GM12878 (cell line): Measurements from ENCODE around the gene MRPL54. TPM values are rescaled to one million over a fixed set of nuclear protein-coding genes. Genes with fewer than 3 reads are reported as not detected.
A peak's percentile ranks its signal among the peaks of the same experiment; 100 is the strongest.

Experiments
- ATAC-seq: fragments of 200-7000 bp; cut with Tn5 transposase; 3 replicates; pipeline ENCODE4 v1.9.1; 2020; ENCODE audit warnings: mild to moderate bottlenecking, moderate library complexity
- Bru-seq: library from RNA; stranded (reverse); fragments of 400-500 nt; gene quantifications from one replicate; lab custom pipeline; 2021; lab: Mats Ljungman, UMichigan
- BruChase-seq, 2 experiments: library from RNA; stranded (reverse); fragments of 400-500 nt; gene quantifications; one replicate each; lab custom pipeline; 2021; lab: Mats Ljungman, UMichigan
- BruUV-seq: library from RNA; stranded (reverse); fragments of 400-500 nt; replicated peaks from 2 replicates; lab custom pipeline; 2021; lab: Mats Ljungman, UMichigan
- CTCF ChIA-PET: fragments of 300-600 bp; sonication (Branson Sonifier 250); formaldehyde crosslinking; extraction: SDS; loops from one replicate; lab custom pipeline; 2021; ENCODE audit warnings: inconsistent platforms; lab: Yijun Ruan, JAX
- POLR2A ChIA-PET: fragments of 350-600 bp; formaldehyde crosslinking; extraction: SDS; loops from one replicate; lab custom pipeline; 2021; ENCODE audit warnings: inconsistent platforms; lab: Charles Lee
- RAD21 ChIA-PET: fragments of 300-600 bp; sonication (Branson Sonifier 250); formaldehyde crosslinking; loops from one replicate; lab custom pipeline; 2023; ENCODE audit warnings: antibody characterized with exemption; ENCODE audit not compliant: unreplicated experiment; lab: Charles Lee
- SMC1A ChIA-PET: fragments of 300-600 bp; sonication (Branson Sonifier 250); formaldehyde crosslinking; loops from one replicate; lab custom pipeline; 2023; ENCODE audit not compliant: unreplicated experiment, uncharacterized antibody; lab: Charles Lee
- DNase-seq: peaks from one replicate; pipeline ENCODE4 v3.0.0-alpha.2; 2011; ENCODE audit warnings: low read depth, low spot score
- FAIRE-seq: peaks from 3 replicates; lab custom pipeline; 2011; peaks lifted over from hg19 to GRCh38; lab: Jason Lieb, UNC
- H2AFZ ChIP-seq: 2 replicates; pipeline ENCODE4 v1.6.0; 2011; ENCODE audit warnings: low read depth, low read length, control low read depth; ENCODE audit not compliant: control insufficient read depth
- H3K27ac ChIP-seq: 2 replicates; pipeline ENCODE4 v1.5.1; 2011; ENCODE audit warnings: control low read depth; ENCODE audit not compliant: control insufficient read depth, insufficient read depth
- H3K27me3 ChIP-seq, 2 experiments: replicated peaks in 1 of 2; 2 replicates each; pipeline versions ENCODE4 v1.6.0 to v1.6.1; 2011; ENCODE audit warnings: low read length in 1 of 2; ENCODE audit not compliant: control insufficient read depth in 2 of 2, insufficient read depth in 2 of 2
- H3K36me3 ChIP-seq, 2 experiments: 2 replicates each; pipeline ENCODE4 v1.5.1; 2011; ENCODE audit warnings: low read length in 1 of 2; ENCODE audit not compliant: control insufficient read depth in 2 of 2, insufficient read depth in 2 of 2
- H3K4me1 ChIP-seq: 2 replicates; pipeline ENCODE4 v1.6.1; 2011; ENCODE audit warnings: mild to moderate bottlenecking, low read length, moderate library complexity, mixed read lengths; ENCODE audit not compliant: control insufficient read depth, insufficient read depth
- H3K4me2 ChIP-seq: 2 replicates; pipeline ENCODE4 v1.6.0; 2011; ENCODE audit warnings: control low read depth; ENCODE audit not compliant: control insufficient read depth, insufficient read depth
- H3K4me3 ChIP-seq: fragments of 200-600 bp; sonication (generic); 2 replicates; pipeline ENCODE4 v1.5.1; 2016
- H3K79me2 ChIP-seq: 2 replicates; pipeline ENCODE4 v1.6.0; 2011; ENCODE audit warnings: low read length; ENCODE audit not compliant: control insufficient read depth, insufficient read depth
- H3K9ac ChIP-seq: 2 replicates; pipeline ENCODE4 v1.8.0; 2011; ENCODE audit warnings: low read length, control low read depth, mixed read lengths; ENCODE audit not compliant: control insufficient read depth, insufficient read depth
- H3K9me3 ChIP-seq: replicated peaks from 3 replicates; pipeline ENCODE4 v1.5.1; 2011; ENCODE audit warnings: mild to moderate bottlenecking, low read length; ENCODE audit not compliant: control insufficient read depth, insufficient read depth
- H4K20me1 ChIP-seq: 2 replicates; pipeline ENCODE4 v1.6.0; 2011; ENCODE audit not compliant: control insufficient read depth, insufficient read depth
- BCL3 ChIP-seq: IDR thresholded peaks from 2 replicates; pipeline ENCODE4 v1.6.1; 2011; ENCODE audit warnings: borderline replicate concordance, low read depth, mild to moderate bottlenecking, moderate library complexity, low read length; ENCODE audit not compliant: insufficient read depth, poor library complexity, severe bottlenecking
- BCLAF1 ChIP-seq: fragments of 450-650 bp; IDR thresholded peaks from 2 replicates; pipeline ENCODE4 v1.6.1; 2017; ENCODE audit warnings: antibody characterized with exemption, mild to moderate bottlenecking, moderate library complexity
- CBFB ChIP-seq: IDR thresholded peaks from 2 replicates; pipeline ENCODE4 v1.6.1; 2016; ENCODE audit warnings: antibody characterized with exemption, low read depth
- ESRRA ChIP-seq: IDR thresholded peaks from 2 replicates; pipeline ENCODE4 v1.6.1; 2012; ENCODE audit warnings: mild to moderate bottlenecking, low read length, improper control_type of control experiment
- POLR2AphosphoS5 ChIP-seq: IDR thresholded peaks from 2 replicates; pipeline ENCODE4 v1.6.1; 2011; ENCODE audit warnings: mild to moderate bottlenecking, low read length, inconsistent platforms
- RELB ChIP-seq: fragments of 450-650 bp; IDR thresholded peaks from 2 replicates; pipeline ENCODE4 v1.6.1; 2017; ENCODE audit warnings: low read depth, mild to moderate bottlenecking, moderate library complexity
- RUNX3 ChIP-seq: IDR thresholded peaks from 2 replicates; pipeline ENCODE4 v1.6.1; 2012; ENCODE audit warnings: low read length, inconsistent platforms
- TAF1 ChIP-seq: IDR thresholded peaks from 2 replicates; pipeline ENCODE4 v1.6.1; 2011; ENCODE audit warnings: mild to moderate bottlenecking, low read depth, low read length, borderline replicate concordance
- WGBS: methylation state at CpG from one replicate; pipeline ENCODE4 v1.1.6; 2016; ENCODE audit warnings: low lambda C conversion rate; ENCODE audit not compliant: insufficient replicate concordance, insufficient coverage; ENCODE audit errors: missing lambda C conversion rate; 5-methylcytosine and 5-hydroxymethylcytosine counted together
- in situ Hi-C: fragments of 300-500 bp; cut with MboI; formaldehyde crosslinking; loops from 9 replicates; pipeline ENCODE4 v1.14.3; 2018; ENCODE audit warnings: mixed read lengths
- intact Hi-C: fragments of 100-400 bp; cut with micrococcal nuclease; formaldehyde crosslinking; loops from one replicate; pipeline ENCODE4 v1.14.2; 2022; ENCODE audit not compliant: unreplicated experiment
- long read RNA-seq, 2 experiments: library from polyadenylated mRNA; unstranded; transcript quantifications; one replicate each; pipeline ENCODE4 v2.0.0, GENCODE V29; 2019 to 2020
- polyA minus RNA-seq, 3 experiments: library from RNA; depleted of rRNA, polyadenylated mRNA; stranded (reverse); fragments of >200 nt; gene quantifications; 2 replicates each; pipeline ENCODE4 v1.2.3, GENCODE V29; 2011
- polyA plus RNA-seq, 11 experiments: library from polyadenylated mRNA; depleted of rRNA in 4 of 11; unstranded in 6 of 11; stranded (reverse) in 5 of 11; fragments of >200 nt; fragmentation: Nextera tagmentation in 4 of 11; fragmentation: Illumina TruSeq in 1 of 11; extraction: Ambion mirVana in 4 of 11; extraction: Trizol in 1 of 11; gene quantifications; 1 replicate in 1 of 11; 2 replicates in 10 of 11; pipeline versions ENCODE4 v1.2.1 to v1.2.3, GENCODE V29; 2011 to 2016; ENCODE audit warnings: inconsistent platforms in 2 of 11, missing spikeins in 2 of 11, low read depth in 1 of 11
- total RNA-seq, 4 experiments: library from RNA; depleted of rRNA in 3 of 4; stranded (reverse); fragments of >200 nt in 3 of 4; fragmentation: Illumina TruSeq in 1 of 4; extraction: Trizol in 1 of 4; gene quantifications; 2 replicates each; pipeline versions ENCODE4 v1.2.1 to v1.2.3, GENCODE V29; 2013 to 2021

The MRPL54 gene
- 2.3 and 4.9 TPM in 2 replicates for total RNA-seq (2013; cell fraction: nucleolus; rRNA removed)
- total RNA-seq (2014; rRNA removed) (81.9 and 86.2 TPM in 2 replicates), total RNA-seq (2014; rRNA removed; fragmentation: Illumina TruSeq; extraction: Trizol) (73.2 and 77.4 TPM in 2 replicates), total RNA-seq (2021) (72.9 and 75.5 TPM in 2 replicates), polyA plus RNA-seq (2011; rRNA removed) (39.4 and 61.6 TPM in 2 replicates), polyA plus RNA-seq (2014; fragmentation: Illumina TruSeq; extraction: Trizol) (14.3 and 46.5 TPM in 2 replicates), polyA plus RNA-seq (2014; fragmentation: Nextera tagmentation; extraction: Ambion mirVana) (10 to 100 TPM in 1 of 2 experiments, 1 to 10 TPM in 1; 3.1 to 14.9 TPM), polyA plus RNA-seq (2014; rRNA removed) (78.3 and 107 TPM in 2 replicates), polyA plus RNA-seq (2016; fragmentation: Nextera tagmentation; extraction: Ambion mirVana) (10 to 100 TPM; 86.3 to 98.7 TPM), polyA minus RNA-seq (2011; rRNA and poly(A)+ RNA removed) (6.1 and 12.8 TPM in 2 replicates), Bru-seq, nascent RNA (percentile 65 among the genes with signal in this experiment), BruChase-seq, experiment 1, labeled RNA remaining after a 6-hour chase (percentile 74 among the genes with signal in this experiment), BruChase-seq, experiment 2, labeled RNA remaining after a 2-hour chase (percentile 68 among the genes with signal in this experiment)
- polyA plus RNA-seq (2011; ENCODE audit: low read depth), result 36.4 TPM
- polyA plus RNA-seq (2011; cell fraction: cytosol; rRNA removed), result 108 and 146 TPM in 2 replicates
- polyA plus RNA-seq (2011; cell fraction: nucleus; rRNA removed), result 42.6 and 53.5 TPM in 2 replicates
- polyA plus RNA-seq (2012), result 44.9 and 55.2 TPM in 2 replicates
- polyA minus RNA-seq (2011; cell fraction: cytosol; rRNA and poly(A)+ RNA removed), result 7.8 and 10.6 TPM in 2 replicates
- 5.4 and 7.7 TPM in 2 replicates for polyA minus RNA-seq (2011; cell fraction: nucleus; rRNA and poly(A)+ RNA removed)
- long read RNA-seq, experiment 1, transcript MRPL54-201 (3 exons, 626 nt), result major isoform, 40 of 41 reads
- long read RNA-seq, experiment 1, partial matches to known transcripts, result 0 of 41 reads
- long read RNA-seq, experiment 1, other reads (novel, unspliced or antisense), result 1 of 41 reads
- long read RNA-seq, experiment 2, transcript MRPL54-201 (3 exons, 626 nt), result major isoform, 74 of 75 reads
- long read RNA-seq, experiment 2, partial matches to known transcripts, result 0 of 75 reads
- long read RNA-seq, experiment 2, other reads (novel, unspliced or antisense), result 1 of 75 reads

- Histone ChIP-seq H3K79me2 (peaks cover 25% of the 10 kb centered on the region), H3K27ac (peak within 1 kb of the TSS; percentile 100), H3K4me3 (peak within 1 kb of the TSS; percentile 91), H3K36me3 (peaks cover 0 to 12% of the 10 kb centered on the region in 2 experiments; a peak in 3 of 4 replicates), H3K4me2 (peak within 1 kb of the TSS; percentile 95), H2AFZ (peak within 1 kb of the TSS; percentile 97), H3K9ac (peak within 1 kb of the TSS; percentile 98), H3K4me1 (peaks cover 4% of the 10 kb centered on the region; the same call in 1 of the 2 replicates), H4K20me1 (no peaks in the 10 kb centered on the region), H3K9me3 (no peaks in the 10 kb centered on the region), H3K27me3 (no peaks in the 10 kb centered on the region)
- RAD21 ChIA-PET, result interaction anchor here (0.6 to 2.1 kb wide), 12 partner anchors 11 to 1615 kb away, joined by 3 to 7 read pairs (median 4); no protein-coding TSS in a partner anchor
- intact Hi-C loops, result no loop called here
- BruUV-seq, result TSS peak; percentile 97
- FAIRE-seq (peak; percentile 98), ATAC-seq (peak; percentile 89), DNase-seq (peak; percentile 97)
- under 1% methylated on average over 47 of the region's 47 CpGs for WGBS
- CTCF ChIA-PET, result interaction anchor here (0.7 to 2.3 kb wide), 11 partner anchors 13 to 487 kb away, joined by 3 to 13 read pairs (median 3); partner anchors contain the start of genes EEF2 and PIP5K1C
- in situ Hi-C loops, result no loop called here
- POLR2A ChIA-PET, result interaction anchor here (0.6 to 1.9 kb wide), 11 partner anchors 209 to 1692 kb away, joined by 3 to 5 read pairs (median 4); partner anchors contain the start of genes CHAF1A, EBI3 and MPND
- SMC1A ChIA-PET, result interaction anchor here (0.6 to 1.5 kb wide), 11 partner anchors 19 to 444 kb away, joined by 3 to 8 read pairs (median 3); partner anchors contain the start of gene EEF2
- TF ChIP-seq CBFB, result peak; percentile 88; the same call in 1 of the 2 replicates
- peak; percentile 76 for TF ChIP-seq ESRRA
- TF ChIP-seq TAF1, result peak; percentile 83
- peak; percentile 84 for TF ChIP-seq RUNX3
- no peak for TF ChIP-seq BCL3
- peak; percentile 63 for TF ChIP-seq RELB
- TF ChIP-seq BCLAF1, result no peak
- peak; percentile 95 for TF ChIP-seq POLR2AphosphoS5
These were observed at the start of gene MRPL54 for GRCh38 chr19:3762501-3763459. Gene MRPL54, plus strand, starts transcription at chr19:3762682. Its CDS starts 19 bp downstream, at chr19:3762701.
